Stromal cell of bone marrow (primary cell): ENCODE data around the gene NUDT16L1.

Source experiments
- DNase-seq: peaks from one replicate; pipeline ENCODE4 v3.0.0-alpha.2; 2012; ENCODE audit warnings: low read depth

The NUDT16L1 gene

DNA sequence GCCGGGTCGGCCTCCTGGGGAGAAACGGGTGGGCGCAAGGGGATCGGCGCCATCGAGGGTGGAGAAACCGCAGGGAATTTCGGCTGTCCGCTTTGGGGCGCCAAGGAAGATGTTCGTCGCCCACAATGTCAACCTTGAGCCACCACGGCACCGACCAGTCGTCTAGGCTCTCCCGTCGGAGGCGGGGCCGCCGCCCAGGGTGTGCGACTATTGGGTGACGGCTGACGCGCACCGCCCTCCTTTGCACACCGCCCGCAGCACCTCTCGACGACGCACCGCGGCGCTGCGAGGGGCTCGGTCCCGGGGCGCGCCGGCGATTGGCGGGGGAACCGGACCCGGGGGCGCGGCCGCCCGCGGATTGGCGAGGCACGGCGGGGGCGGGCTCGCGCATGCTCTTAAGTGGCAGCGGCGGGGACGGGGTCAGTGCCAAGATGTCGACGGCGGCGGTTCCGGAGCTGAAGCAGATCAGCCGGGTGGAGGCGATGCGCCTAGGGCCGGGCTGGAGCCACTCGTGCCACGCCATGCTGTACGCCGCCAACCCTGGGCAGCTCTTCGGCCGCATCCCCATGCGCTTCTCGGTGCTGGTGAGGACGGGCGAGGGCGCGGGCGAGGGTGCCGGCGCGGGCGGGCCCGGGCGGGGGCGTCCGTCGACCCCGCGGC is at the start of gene NUDT16L1:
NUDT16L1 (plus strand) TSS at position 267 of the 660 bp plus-strand sequence; CDS start at position 432, 165 bp downstream.
- DNase-seq = peak; percentile 91

- DNase-seq = no peak
Observed at GRCh38 chr16:4646773-4647643, 46.4 kb upstream of the NUDT16L1 start.

- DNase-seq = no peak
Observed at GRCh38 chr16:4647644-4647980, 45.8 kb upstream of the NUDT16L1 start.

DNA sequence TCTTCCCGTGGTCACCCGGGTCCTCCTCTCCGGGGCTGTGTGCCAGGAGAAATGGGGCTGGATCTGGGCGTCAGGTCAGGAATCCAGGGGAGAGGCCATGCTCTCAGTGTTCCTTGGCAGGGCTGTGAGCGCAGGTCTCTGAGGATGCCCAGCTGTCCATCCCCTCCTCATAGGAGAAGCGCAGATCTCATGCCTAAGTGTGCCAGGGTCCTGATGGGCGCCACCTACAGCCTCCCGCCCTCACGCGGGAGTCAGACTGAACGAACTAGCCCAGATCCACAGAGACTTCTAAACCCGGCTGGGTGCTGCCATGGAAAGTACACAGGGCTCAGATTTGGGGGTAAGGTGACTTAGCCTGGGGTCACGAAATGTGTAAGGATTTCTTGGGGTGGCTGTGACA is 44.4 kb upstream of the NUDT16L1 start:
- DNase-seq = no peak

- no peak for DNase-seq
Observed at GRCh38 chr16:4649744-4650442, 43.5 kb upstream of the NUDT16L1 start.

GRCh38 chr16:4650443-4651074 is 42.8 kb upstream of the NUDT16L1 start:
- DNase-seq = peak; percentile 13

GRCh38 chr16:4651827-4652226 is 41.5 kb upstream of the NUDT16L1 start:
- no peak for DNase-seq

DNA sequence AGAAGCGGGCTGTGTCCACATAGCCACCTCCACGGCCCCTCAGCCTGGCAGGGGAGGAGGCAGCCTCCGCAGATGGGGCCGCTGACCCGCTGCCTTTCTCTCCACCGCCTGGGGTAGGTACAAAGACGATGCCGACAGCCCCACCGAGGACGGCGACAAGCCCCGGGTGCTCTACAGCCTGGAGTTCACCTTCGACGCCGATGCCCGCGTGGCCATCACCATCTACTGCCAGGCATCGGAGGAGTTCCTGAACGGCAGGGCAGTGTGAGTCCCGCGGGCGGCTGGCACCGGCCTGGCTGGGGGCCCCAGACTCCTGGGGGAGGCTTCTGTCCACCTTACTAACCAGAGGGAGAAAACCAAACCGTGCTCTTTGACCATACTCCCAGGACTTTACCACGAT is 40.8 kb upstream of the NUDT16L1 start:
- DNase-seq = no peak

- no peak for DNase-seq
Observed at GRCh38 chr16:4654011-4654963, 39.1 kb upstream of the NUDT16L1 start.

GRCh38 chr16:4654964-4655590 is 38.3 kb upstream of the NUDT16L1 start:
- no peak for DNase-seq

DNA sequence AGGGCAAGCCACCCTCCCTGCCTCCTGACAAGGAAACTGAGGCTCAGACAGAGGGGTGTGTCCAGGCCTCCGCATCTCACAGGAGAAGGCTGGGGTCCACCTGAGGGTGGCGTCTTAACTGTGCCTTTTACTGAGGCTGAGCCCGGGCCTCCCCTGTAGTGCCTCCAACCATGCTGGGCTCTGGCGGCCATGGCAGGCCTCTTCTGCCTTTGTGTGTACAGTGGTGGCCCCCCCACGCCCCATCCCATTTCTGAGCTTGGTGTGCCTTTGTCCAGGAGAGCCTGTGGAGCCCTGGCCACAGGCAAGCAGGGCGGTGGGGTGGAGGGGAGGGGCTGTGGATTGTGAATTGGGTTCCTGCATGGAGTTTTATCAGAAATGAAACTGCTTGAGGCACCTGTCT is 37.6 kb upstream of the NUDT16L1 start:
- no peak for DNase-seq

DNA sequence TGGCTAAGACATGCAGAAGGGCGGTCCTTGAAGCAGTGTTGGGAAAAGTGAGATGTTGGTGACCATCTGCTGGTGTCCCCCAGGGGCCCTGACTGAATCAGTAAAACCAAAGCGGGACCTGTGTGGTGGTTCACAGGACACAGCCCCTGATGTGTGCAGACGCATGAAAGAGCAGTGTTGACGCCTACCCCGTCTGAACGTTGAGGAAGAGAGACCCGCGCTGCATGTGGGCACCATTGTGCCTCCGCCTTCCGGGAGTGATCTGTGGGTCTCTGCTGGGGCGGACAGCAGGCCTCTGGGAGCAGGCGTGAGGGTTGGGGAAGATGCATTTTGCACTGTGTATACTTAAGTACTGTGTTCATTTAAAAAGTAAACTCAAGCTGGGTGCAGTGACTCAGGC is 37.1 kb upstream of the NUDT16L1 start:
- no peak for DNase-seq

DNA sequence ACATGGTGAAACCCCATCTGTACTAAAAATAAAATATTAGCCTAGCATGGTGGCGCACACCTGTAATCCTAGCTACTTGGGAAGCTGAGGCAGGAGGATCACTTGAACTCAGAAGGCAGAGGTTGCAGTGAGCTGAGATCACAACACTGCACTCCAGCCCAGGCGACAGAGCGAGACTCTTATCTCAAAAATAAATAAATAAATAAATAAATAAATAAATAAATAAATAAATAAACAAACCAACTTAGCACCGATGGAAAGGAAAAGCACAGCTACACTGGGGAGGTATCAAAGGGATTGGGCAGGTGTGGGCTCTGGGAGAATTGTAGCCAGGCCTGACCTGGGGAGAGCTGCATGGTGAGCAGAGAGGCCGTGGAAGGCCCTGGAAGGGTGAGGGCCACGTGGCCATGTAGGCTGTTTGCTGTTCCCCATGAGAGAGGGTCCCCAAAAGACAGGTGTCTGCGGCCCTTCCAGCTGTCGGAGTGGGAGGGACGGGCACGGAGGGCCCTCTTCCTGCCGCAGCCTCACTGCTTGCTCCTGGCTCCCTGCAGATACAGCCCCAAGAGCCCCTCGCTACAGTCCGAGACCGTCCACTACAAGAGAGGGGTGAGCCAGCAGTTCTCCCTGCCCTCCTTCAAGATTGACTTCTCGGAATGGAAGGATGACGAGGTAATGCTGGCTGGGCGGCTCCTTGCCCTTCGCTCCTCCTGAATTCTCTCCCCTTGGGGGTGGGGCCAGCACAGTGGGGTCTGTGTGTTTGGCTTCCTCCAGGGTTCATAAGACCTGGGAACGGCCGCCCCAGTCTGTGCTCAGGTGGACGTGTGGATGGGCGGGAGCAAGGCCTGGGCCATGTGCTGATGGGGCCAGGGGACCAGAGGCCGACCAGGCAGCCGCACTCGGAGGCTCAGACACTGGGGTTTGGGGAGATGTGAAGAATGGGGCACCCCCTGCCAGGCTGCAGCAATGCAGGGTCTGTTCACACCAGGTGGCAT is 36.4 kb upstream of the NUDT16L1 start:
- no peak for DNase-seq

DNA sequence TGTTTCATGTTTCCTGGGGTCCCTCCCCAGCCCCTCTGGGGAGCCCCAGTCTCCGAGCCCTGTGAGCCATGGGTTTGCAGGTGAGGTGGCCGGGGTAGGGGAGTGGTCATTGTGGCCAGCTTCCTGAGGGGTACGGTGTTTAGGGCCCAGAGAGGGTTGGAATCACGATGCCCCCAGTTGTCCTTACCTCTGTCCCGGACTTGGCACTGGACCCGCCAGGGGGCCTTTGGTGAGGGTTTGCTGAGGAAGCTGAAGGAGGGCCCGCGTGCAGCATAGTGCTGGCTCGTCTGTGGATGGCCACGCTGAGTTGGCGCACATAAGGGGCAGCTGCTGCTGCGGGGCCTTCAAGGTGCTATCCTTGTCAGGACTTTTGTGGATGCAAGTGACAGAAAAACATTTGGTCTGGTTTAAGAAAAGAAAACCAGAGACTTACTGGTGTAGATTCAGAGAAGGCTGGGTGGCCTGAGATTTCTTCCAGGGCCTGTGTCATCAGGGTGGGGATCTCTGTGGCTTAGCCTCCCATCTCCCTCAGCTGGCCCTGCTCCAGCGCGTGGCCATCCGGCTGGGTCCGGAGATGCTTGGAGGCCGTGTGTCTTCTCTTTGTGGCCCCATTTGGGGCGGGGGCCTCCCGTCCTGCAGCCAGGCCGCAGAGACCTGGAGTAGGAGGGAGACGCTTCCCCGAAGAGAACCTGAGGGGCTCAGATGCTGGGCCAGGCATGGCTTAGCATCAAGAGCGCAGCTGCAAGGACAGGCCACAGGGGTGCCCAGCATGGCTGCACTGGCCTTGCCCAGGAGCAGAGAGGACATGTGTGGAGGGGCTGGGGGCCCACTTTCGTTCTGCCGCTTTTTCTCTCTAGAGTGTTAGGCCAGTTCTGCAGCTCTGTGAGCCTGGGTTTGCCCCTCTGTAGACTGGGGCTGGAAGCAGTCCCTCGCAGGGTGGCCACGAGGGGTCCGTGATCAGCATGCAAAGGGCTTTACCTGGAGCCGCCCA is 33.7 kb upstream of the NUDT16L1 start:
- no peak for DNase-seq

GRCh38 chr16:4660454-4661007 is 32.8 kb upstream of the NUDT16L1 start:
- DNase-seq = peak; percentile 40

- no peak for DNase-seq
Observed at GRCh38 chr16:4661661-4662060, 31.7 kb upstream of the NUDT16L1 start.

DNA sequence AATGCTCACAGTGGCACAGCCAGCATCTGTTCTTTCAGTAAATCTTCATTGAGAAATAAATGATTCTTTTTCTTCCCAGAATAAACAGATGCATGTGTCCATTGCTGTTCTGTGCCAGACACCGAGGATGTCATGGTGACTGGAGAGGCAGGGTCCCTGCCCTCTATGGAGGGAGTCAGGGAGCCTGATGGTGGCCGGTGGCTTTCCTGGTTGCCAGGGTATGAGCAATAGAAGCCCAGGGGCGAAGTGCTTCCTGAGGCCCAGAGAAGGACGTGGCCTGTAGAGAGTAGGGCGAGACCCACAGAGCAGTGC is 29.9 kb upstream of the NUDT16L1 start:
- no peak for DNase-seq

- DNase-seq = no peak
Observed at GRCh38 chr16:4663777-4664465, 29.4 kb upstream of the NUDT16L1 start.
